ENCODE data around the gene FAM13C. TPM values are rescaled to one million over a fixed set of nuclear protein-coding genes. Genes with fewer than 3 reads are reported as not detected.

The FAM13C gene
- total RNA-seq, 3 donors from 2014 or later, result not detected

- no peaks in the 10 kb centered on the region for H3K9me3 Mint-ChIP-seq
- H3K36me3 Mint-ChIP-seq (ENCODE audit: insufficient read depth), result no peaks in the 10 kb centered on the region
- DNase-seq (no peak), ATAC-seq (no peak)
- H3K27me3 Mint-ChIP-seq (ENCODE audit: low read depth), result no peaks in the 10 kb centered on the region
- H3K4me3 Mint-ChIP-seq, result no peak overlapping the region
- no peaks in the 10 kb centered on the region for H3K4me1 Mint-ChIP-seq (ENCODE audit: low read depth)
These were observed 45.3 kb downstream of the FAM13C start for GRCh38 chr10:59317066-59317465.

GRCh38 chr10:59315465-59315864 is 46.9 kb downstream of the FAM13C start:
- no peaks in the 10 kb centered on the region for H3K9me3 Mint-ChIP-seq
- no peaks in the 10 kb centered on the region for H3K36me3 Mint-ChIP-seq (ENCODE audit: insufficient read depth)
- no peak for DNase-seq
- H3K4me1 Mint-ChIP-seq (ENCODE audit: low read depth), result no peaks in the 10 kb centered on the region
- H3K4me3 Mint-ChIP-seq, result no peak overlapping the region
- H3K27me3 Mint-ChIP-seq (ENCODE audit: low read depth), result no peaks in the 10 kb centered on the region
- ATAC-seq, result no peak

- DNase-seq (no peak), ATAC-seq (no peak)
- no peaks in the 10 kb centered on the region for H3K36me3 Mint-ChIP-seq (ENCODE audit: insufficient read depth)
- H3K4me3 Mint-ChIP-seq, result no peak overlapping the region
- no peaks in the 10 kb centered on the region for H3K9me3 Mint-ChIP-seq
- no peaks in the 10 kb centered on the region for H3K27me3 Mint-ChIP-seq (ENCODE audit: low read depth)
- no peaks in the 10 kb centered on the region for H3K4me1 Mint-ChIP-seq (ENCODE audit: low read depth)
These were observed 48.1 kb downstream of the FAM13C start for GRCh38 chr10:59314268-59314667.

- Mint-ChIP-seq H3K4me3 (no peak overlapping the region), H3K27me3 (ENCODE audit: low read depth) (no peaks in the 10 kb centered on the region), H3K4me1 (ENCODE audit: low read depth) (no peaks in the 10 kb centered on the region), H3K36me3 (ENCODE audit: insufficient read depth) (no peaks in the 10 kb centered on the region), H3K9me3 (no peaks in the 10 kb centered on the region)
- DNase-seq (no peak), ATAC-seq (no peak)
These were observed 50.1 kb downstream of the FAM13C start for GRCh38 chr10:59312247-59312646.

GRCh38 chr10:59311025-59311424 is 51.3 kb downstream of the FAM13C start:
- DNase-seq (no peak), ATAC-seq (no peak)
- no peaks in the 10 kb centered on the region for H3K27me3 Mint-ChIP-seq (ENCODE audit: low read depth)
- no peak overlapping the region for H3K4me3 Mint-ChIP-seq
- no peaks in the 10 kb centered on the region for H3K36me3 Mint-ChIP-seq (ENCODE audit: insufficient read depth)
- H3K9me3 Mint-ChIP-seq, result no peaks in the 10 kb centered on the region
- H3K4me1 Mint-ChIP-seq (ENCODE audit: low read depth), result no peaks in the 10 kb centered on the region

GRCh38 chr10:59310324-59310914 is 51.9 kb downstream of the FAM13C start:
- Mint-ChIP-seq H3K27me3 (ENCODE audit: low read depth) (no peaks in the 10 kb centered on the region), H3K36me3 (ENCODE audit: insufficient read depth) (no peaks in the 10 kb centered on the region), H3K4me3 (no peak overlapping the region), H3K4me1 (ENCODE audit: low read depth) (no peaks in the 10 kb centered on the region), H3K9me3 (no peaks in the 10 kb centered on the region)
- ATAC-seq, result no peak
- no peak for DNase-seq

- H3K4me1 Mint-ChIP-seq (ENCODE audit: low read depth), result no peaks in the 10 kb centered on the region
These were observed 57.7 kb downstream of the FAM13C start for GRCh38 chr10:59304521-59305097.

GRCh38 chr10:59303018-59303417 is 59.3 kb downstream of the FAM13C start:
- Mint-ChIP-seq H3K9me3 (no peaks in the 10 kb centered on the region), H3K27me3 (ENCODE audit: low read depth) (no peaks in the 10 kb centered on the region), H3K4me1 (ENCODE audit: low read depth) (no peaks in the 10 kb centered on the region), H3K36me3 (ENCODE audit: insufficient read depth) (no peaks in the 10 kb centered on the region), H3K4me3 (no peak overlapping the region)
- ATAC-seq (no peak), DNase-seq (no peak)

More at GRCh38 chr10:59304521-59305097, 57.7 kb downstream of the FAM13C start:
- no peak for DNase-seq
- no peaks in the 10 kb centered on the region for H3K9me3 Mint-ChIP-seq
- no peaks in the 10 kb centered on the region for H3K36me3 Mint-ChIP-seq (ENCODE audit: insufficient read depth)
- no peaks in the 10 kb centered on the region for H3K27me3 Mint-ChIP-seq (ENCODE audit: low read depth)
- no peak for ATAC-seq
- H3K4me3 Mint-ChIP-seq, result no peak overlapping the region

GRCh38 chr10:59302381-59302780 is 60.0 kb downstream of the FAM13C start:
- H3K4me1 Mint-ChIP-seq (ENCODE audit: low read depth), result no peaks in the 10 kb centered on the region
- H3K4me3 Mint-ChIP-seq, result no peak overlapping the region
- no peak for ATAC-seq
- no peaks in the 10 kb centered on the region for H3K36me3 Mint-ChIP-seq (ENCODE audit: insufficient read depth)
- no peaks in the 10 kb centered on the region for H3K9me3 Mint-ChIP-seq
- no peaks in the 10 kb centered on the region for H3K27me3 Mint-ChIP-seq (ENCODE audit: low read depth)
- DNase-seq, result no peak

GRCh38 chr10:59301067-59301754 is 61.1 kb downstream of the FAM13C start:
- Mint-ChIP-seq H3K9me3 (no peaks in the 10 kb centered on the region), H3K4me3 (no peak overlapping the region), H3K4me1 (ENCODE audit: low read depth) (no peaks in the 10 kb centered on the region), H3K27me3 (ENCODE audit: low read depth) (no peaks in the 10 kb centered on the region), H3K36me3 (ENCODE audit: insufficient read depth) (no peaks in the 10 kb centered on the region)
- no peak for DNase-seq
- ATAC-seq, result no peak

- no peak overlapping the region for H3K4me3 Mint-ChIP-seq
- H3K9me3 Mint-ChIP-seq, result no peaks in the 10 kb centered on the region
- no peaks in the 10 kb centered on the region for H3K4me1 Mint-ChIP-seq (ENCODE audit: low read depth)
- no peaks in the 10 kb centered on the region for H3K36me3 Mint-ChIP-seq (ENCODE audit: insufficient read depth)
- ATAC-seq (no peak), DNase-seq (no peak)
- no peaks in the 10 kb centered on the region for H3K27me3 Mint-ChIP-seq (ENCODE audit: low read depth)
These were observed 62.0 kb downstream of the FAM13C start for GRCh38 chr10:59300386-59300785.

- Mint-ChIP-seq H3K27me3 (ENCODE audit: low read depth) (no peaks in the 10 kb centered on the region), H3K9me3 (no peaks in the 10 kb centered on the region), H3K4me1 (ENCODE audit: low read depth) (no peaks in the 10 kb centered on the region), H3K4me3 (no peak overlapping the region), H3K36me3 (ENCODE audit: insufficient read depth) (no peaks in the 10 kb centered on the region)
- ATAC-seq, result no peak
- no peak for DNase-seq
These were observed 62.4 kb downstream of the FAM13C start for GRCh38 chr10:59299933-59300332.

- DNase-seq, result no peak
- Mint-ChIP-seq H3K4me3 (no peak overlapping the region), H3K9me3 (no peaks in the 10 kb centered on the region), H3K4me1 (ENCODE audit: low read depth) (no peaks in the 10 kb centered on the region), H3K27me3 (ENCODE audit: low read depth) (no peaks in the 10 kb centered on the region), H3K36me3 (ENCODE audit: insufficient read depth) (no peaks in the 10 kb centered on the region)
- no peak for ATAC-seq
These were observed 71.9 kb downstream of the FAM13C start for GRCh38 chr10:59290448-59290847.

- no peaks in the 10 kb centered on the region for H3K4me1 Mint-ChIP-seq (ENCODE audit: low read depth)
- H3K36me3 Mint-ChIP-seq (ENCODE audit: insufficient read depth), result no peaks in the 10 kb centered on the region
- H3K4me3 Mint-ChIP-seq, result no peak overlapping the region
- H3K9me3 Mint-ChIP-seq, result no peaks in the 10 kb centered on the region
- no peak for ATAC-seq
- no peak for DNase-seq
- H3K27me3 Mint-ChIP-seq (ENCODE audit: low read depth), result no peaks in the 10 kb centered on the region
These were observed 72.5 kb downstream of the FAM13C start for GRCh38 chr10:59289853-59290252.

GRCh38 chr10:59287587-59288255 is 74.6 kb downstream of the FAM13C start:
- Mint-ChIP-seq H3K27me3 (ENCODE audit: low read depth) (no peaks in the 10 kb centered on the region), H3K36me3 (ENCODE audit: insufficient read depth) (no peaks in the 10 kb centered on the region), H3K4me3 (no peak overlapping the region), H3K9me3 (no peaks in the 10 kb centered on the region), H3K4me1 (ENCODE audit: low read depth) (no peaks in the 10 kb centered on the region)
- DNase-seq (no peak), ATAC-seq (no peak)
